H1 (cell line): Measurements from ENCODE around the gene AUH. TPM values are rescaled to one million over a fixed set of nuclear protein-coding genes. Genes with fewer than 3 reads are reported as not detected.

Source experiments
- CTCF ChIA-PET: fragments of 300-600 bp; sonication (Branson Sonifier 250); formaldehyde crosslinking; loops from one replicate; lab custom pipeline; 2021; ENCODE audit not compliant: partially characterized antibody; lab: Charles Lee
- POLR2A ChIA-PET: fragments of 300-600 bp; sonication (Branson Sonifier 250); formaldehyde crosslinking; loops from one replicate; lab custom pipeline; 2021; ENCODE audit warnings: inconsistent platforms; ENCODE audit not compliant: partially characterized antibody; lab: Charles Lee
- DNase-seq, 2 experiments: peaks; one replicate each; pipeline versions ENCODE4 v3.0.0 to v3.0.0-alpha.2; 2010 to 2022; ENCODE audit warnings: low spot score in 2 of 2, low read depth in 1 of 2, mixed read lengths in 1 of 2
- FAIRE-seq: peaks from 2 replicates; lab custom pipeline; 2011; peaks lifted over from hg19 to GRCh38; lab: Jason Lieb, UNC
- H2AFZ ChIP-seq: 2 replicates; pipeline ENCODE4 v1.8.1; 2012; ENCODE audit warnings: low read length, inconsistent platforms
- H2AK5ac ChIP-seq: 2 replicates; pipeline ENCODE4 v1.6.1; 2013; ENCODE audit warnings: low read depth, low read length
- H2BK120ac ChIP-seq: replicated peaks from 2 replicates; pipeline ENCODE3; 2013; ENCODE audit warnings: low read depth, low read length, inconsistent platforms
- H2BK12ac ChIP-seq: 2 replicates; pipeline ENCODE4 v1.6.1; 2013; ENCODE audit warnings: low read depth, low read length
- H2BK15ac ChIP-seq: 2 replicates; pipeline ENCODE4 v1.6.1; 2013; ENCODE audit warnings: low read length
- H2BK20ac ChIP-seq: 2 replicates; pipeline ENCODE4 v1.6.1; 2013; ENCODE audit warnings: low read length
- H2BK5ac ChIP-seq: 2 replicates; pipeline ENCODE4 v1.6.1; 2013; ENCODE audit warnings: low read depth, low read length
- H3K14ac ChIP-seq: 2 replicates; pipeline ENCODE4 v1.6.1; 2013; ENCODE audit warnings: inconsistent platforms; ENCODE audit not compliant: insufficient read length
- H3K18ac ChIP-seq: 2 replicates; pipeline ENCODE4 v1.6.1; 2013; ENCODE audit warnings: low read length; ENCODE audit errors: extremely low read depth
- H3K23ac ChIP-seq: 2 replicates; pipeline ENCODE4 v1.6.1; 2013; ENCODE audit warnings: inconsistent platforms; ENCODE audit not compliant: insufficient read length
- H3K23me2 ChIP-seq: 2 replicates; pipeline ENCODE4 v1.6.1; 2013; ENCODE audit warnings: low read depth, low read length
- H3K27ac ChIP-seq: 2 replicates; pipeline ENCODE4 v1.6.1; 2011; ENCODE audit warnings: low read depth, low read length, inconsistent platforms
- H3K27me3 ChIP-seq, 4 experiments: replicated peaks in 1 of 4; 1 replicate in 1 of 4; 2 replicates in 3 of 4; pipeline versions ENCODE4 v1.6.1 to v1.8.1; 2011 to 2013; ENCODE audit warnings: low read length in 3 of 4, mild to moderate bottlenecking in 3 of 4, inconsistent platforms in 2 of 4, mixed read lengths in 2 of 4, moderate library complexity in 1 of 4; ENCODE audit not compliant: control insufficient read depth in 3 of 4, insufficient read depth in 3 of 4; ENCODE audit errors: extremely low read depth in 1 of 4
- H3K36me3 ChIP-seq, 4 experiments: 2 replicates each; pipeline versions ENCODE4 v1.6.1 to v1.8.1; 2011 to 2013; ENCODE audit warnings: mild to moderate bottlenecking in 4 of 4, low read length in 3 of 4, moderate library complexity in 2 of 4, control low read depth in 1 of 4, inconsistent platforms in 1 of 4; ENCODE audit not compliant: insufficient read depth in 4 of 4, control insufficient read depth in 2 of 4
- H3K4ac ChIP-seq: replicated peaks from 2 replicates; pipeline ENCODE3; 2013; ENCODE audit warnings: low read length, low read depth, mixed read lengths, inconsistent platforms; ENCODE audit not compliant: insufficient read length
- H3K4me1 ChIP-seq, 4 experiments: replicated peaks in 1 of 4; 1 replicate in 1 of 4; 2 replicates in 3 of 4; pipeline versions ENCODE4 v1.6.1 to v1.8.1; 2011 to 2013; ENCODE audit warnings: low read length in 3 of 4, inconsistent platforms in 2 of 4, mixed read lengths in 1 of 4; ENCODE audit not compliant: insufficient read depth in 4 of 4, control insufficient read depth in 3 of 4
- H3K4me2 ChIP-seq, 2 experiments: 2 replicates each; pipeline versions ENCODE4 v1.6.1 to v1.8.1; 2011 to 2013; ENCODE audit warnings: low read depth in 2 of 2, low read length in 2 of 2, control low read depth in 1 of 2, inconsistent platforms in 1 of 2, mild to moderate bottlenecking in 1 of 2; ENCODE audit not compliant: insufficient read depth in 1 of 2
- H3K4me3 ChIP-seq, 4 experiments: fragments of 200-600, 300-600 bp in 1 of 4; sonication (generic), shearing (Covaris generic), sonication (Bioruptor Twin) in 1 of 4; 2 replicates each; pipeline versions ENCODE4 v1.5.1 to v1.8.1; 2011 to 2016; ENCODE audit warnings: low read length in 4 of 4, low read depth in 3 of 4, control low read depth in 2 of 4, inconsistent platforms in 2 of 4, mild to moderate bottlenecking in 2 of 4, mixed read lengths in 1 of 4, moderate library complexity in 1 of 4; ENCODE audit not compliant: insufficient read depth in 2 of 4; ENCODE audit errors: extremely low read depth in 1 of 4
- H3K56ac ChIP-seq: replicated peaks from 2 replicates; pipeline ENCODE3; 2013; ENCODE audit warnings: low read depth, mild to moderate bottlenecking, mixed read lengths, low read length, inconsistent platforms; ENCODE audit not compliant: insufficient read length
- H3K79me1 ChIP-seq: 2 replicates; pipeline ENCODE4 v1.6.1; 2013; ENCODE audit warnings: low read depth, low read length, control low read depth
- H3K79me2 ChIP-seq, 2 experiments: 2 replicates each; pipeline versions ENCODE4 v1.6.1 to v1.8.1; 2012 to 2013; ENCODE audit warnings: low read length in 2 of 2, mild to moderate bottlenecking in 2 of 2, inconsistent platforms in 1 of 2; ENCODE audit not compliant: insufficient read depth in 2 of 2, control insufficient read depth in 1 of 2
- H3K9ac ChIP-seq, 4 experiments: replicated peaks in 1 of 4; 1 replicate in 1 of 4; 2 replicates in 3 of 4; pipeline versions ENCODE4 v1.6.1 to v1.8.1; 2011 to 2013; ENCODE audit warnings: low read depth in 3 of 4, low read length in 3 of 4, control low read depth in 2 of 4, mild to moderate bottlenecking in 2 of 4, moderate library complexity in 2 of 4, inconsistent platforms in 1 of 4; ENCODE audit errors: extremely low read depth in 1 of 4
- H3K9me3 ChIP-seq, 2 experiments: 2 replicates each; pipeline versions ENCODE4 v1.6.1 to v1.8.1; 2012 to 2013; ENCODE audit warnings: mild to moderate bottlenecking in 2 of 2, moderate library complexity in 2 of 2, control low read depth in 1 of 2, inconsistent platforms in 1 of 2, low read depth in 1 of 2, low read length in 1 of 2, mixed read lengths in 1 of 2; ENCODE audit not compliant: insufficient read depth in 2 of 2
- H4K20me1 ChIP-seq, 2 experiments: replicated peaks in 1 of 2; 2 replicates each; pipeline versions ENCODE3 to v1.8.1; 2011 to 2013; ENCODE audit warnings: inconsistent platforms in 2 of 2, low read length in 2 of 2, mild to moderate bottlenecking in 1 of 2; ENCODE audit not compliant: insufficient read depth in 2 of 2, control insufficient read depth in 1 of 2
- H4K5ac ChIP-seq: 2 replicates; pipeline ENCODE4 v1.6.1; 2013; ENCODE audit warnings: low read length, low read depth, mixed read lengths, inconsistent platforms; ENCODE audit not compliant: insufficient read length
- H4K8ac ChIP-seq: 2 replicates; pipeline ENCODE4 v1.8.0; 2013; ENCODE audit warnings: mild to moderate bottlenecking, moderate library complexity, low read length, inconsistent platforms; ENCODE audit not compliant: insufficient read depth; ENCODE audit errors: extremely low read depth
- H4K91ac ChIP-seq: replicated peaks from 2 replicates; pipeline ENCODE3; 2013; ENCODE audit warnings: low read length, mixed read lengths, inconsistent platforms; ENCODE audit not compliant: insufficient read length
- JUN ChIP-seq: IDR thresholded peaks from 2 replicates; pipeline ENCODE4 v1.6.1; 2011; ENCODE audit warnings: low read depth, mild to moderate bottlenecking, improper control_type of control experiment, low read length
- MAFK ChIP-seq: IDR thresholded peaks from 2 replicates; pipeline ENCODE4 v1.6.1; 2012; ENCODE audit warnings: low read depth, mild to moderate bottlenecking, improper control_type of control experiment, low read length
- POU5F1 ChIP-seq: IDR thresholded peaks from 2 replicates; pipeline ENCODE4 v1.6.1; 2011; ENCODE audit warnings: low read depth, mild to moderate bottlenecking, low read length, moderate library complexity
- SAP30 ChIP-seq: fragments of 300-600 bp; sonication (generic); IDR thresholded peaks from 2 replicates; pipeline ENCODE4 v1.7.1; 2012; ENCODE audit warnings: low read length, moderate library complexity, mild to moderate bottlenecking, inconsistent platforms; ENCODE audit not compliant: insufficient read depth, insufficient replicate concordance
- SIX5 ChIP-seq: IDR thresholded peaks from 2 replicates; pipeline ENCODE4 v1.6.1; 2011; ENCODE audit warnings: mild to moderate bottlenecking, low read depth, low read length
- SP1 ChIP-seq: IDR thresholded peaks from 2 replicates; pipeline ENCODE4 v1.6.1; 2011; ENCODE audit warnings: low read depth, low read length
- TAF1 ChIP-seq: IDR thresholded peaks from 2 replicates; pipeline ENCODE4 v1.6.1; 2011; ENCODE audit warnings: mild to moderate bottlenecking, low read depth, low read length
- WGBS, 2 experiments: shearing (Covaris generic) in 1 of 2; methylation state at CpG; one replicate each; pipeline versions ENCODE4 v1.1.6 to v1.1.7; 2013 to 2015; ENCODE audit warnings: low lambda C conversion rate in 2 of 2, mixed read lengths in 2 of 2, inconsistent platforms in 1 of 2, low coverage in 1 of 2, missing lambda C conversion rate in 1 of 2; ENCODE audit not compliant: insufficient replicate concordance in 2 of 2, insufficient coverage in 1 of 2, insufficient read length in 1 of 2; ENCODE audit errors: extremely low coverage in 1 of 2, missing lambda C conversion rate in 1 of 2; 5-methylcytosine and 5-hydroxymethylcytosine counted together
- polyA plus RNA-seq, 7 experiments: library from polyadenylated mRNA; depleted of rRNA in 3 of 7; stranded (reverse) in 5 of 7; unstranded in 2 of 7; fragments of >200 nt in 5 of 7; fragments of 200-250 nt in 2 of 7; gene quantifications; 1 replicate in 5 of 7; 2 replicates in 1 of 7; 4 replicates in 1 of 7; pipeline versions ENCODE4 v1.2.1 to v1.2.3, GENCODE V29; 2011 to 2013; ENCODE audit warnings: missing spikeins in 2 of 7, mixed read lengths in 2 of 7
- total RNA-seq: library from RNA; stranded (reverse); fragmentation: NEBNext Ultra II Directional; extraction: Animal tissue kit (Norgen Biotek cat#: 25700); gene quantifications from 2 replicates; pipeline ENCODE4 v1.2.1, GENCODE V29; 2021

Gene AUH
- total and polyA plus RNA-seq, 2 of the 8 experiments (the other 6 are each of a cell fraction or from before 2014, with no cell fraction given) = 5.8 to 21.9 TPM

DNA sequence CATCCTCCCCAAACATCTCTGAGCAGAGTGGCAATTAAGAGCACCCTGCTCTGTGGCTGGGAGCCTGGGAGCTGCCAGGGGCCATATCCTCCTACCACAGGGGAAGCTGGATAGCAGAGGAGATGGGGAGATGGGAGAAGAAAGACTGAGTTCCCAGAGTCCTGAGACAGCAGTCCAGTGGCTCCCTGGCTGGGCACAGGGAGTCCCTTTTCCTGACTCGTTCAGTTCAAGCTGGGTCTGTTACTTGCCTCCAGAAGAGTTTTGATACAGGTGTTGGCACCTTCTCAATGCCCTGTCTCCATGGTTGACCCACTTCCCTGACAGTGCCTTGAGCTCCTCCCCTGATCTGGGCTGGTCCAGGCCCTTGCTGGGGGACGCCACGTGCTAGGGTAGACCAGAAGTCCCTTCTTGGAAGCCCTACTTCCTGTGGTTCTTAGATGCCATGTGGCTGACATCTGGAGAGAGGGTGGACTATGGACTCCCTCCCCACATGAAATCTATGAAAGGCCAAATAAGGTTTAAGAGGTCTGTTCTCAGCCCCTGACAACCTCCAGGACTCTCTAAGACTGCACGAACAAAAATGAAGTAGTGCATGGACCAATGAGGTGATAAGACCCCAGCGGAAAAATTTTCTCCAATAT lies 166.2 kb downstream of the AUH start:
- no peak overlapping the region for H3K4ac ChIP-seq
- no peaks in the 10 kb centered on the region for H3K79me2 ChIP-seq
- TF ChIP-seq SAP30 (no peak), SP1 (no peak), TAF1 (no peak), MAFK (no peak), POU5F1 (no peak), SIX5 (no peak), JUN (no peak)

More for the DNA sequence above, 166.2 kb downstream of the AUH start:
- no peak overlapping the region for H2AK5ac ChIP-seq
- H3K9ac ChIP-seq = no peak overlapping the region
- no peak overlapping the region for H2BK12ac ChIP-seq
- H3K27me3 ChIP-seq = peaks cover 2 to 28% (median 22%) of the 10 kb centered on the region in 4 experiments
- H3K4me2 ChIP-seq = no peak overlapping the region
- ChIA-PET POLR2A (no interaction called here), CTCF (interaction anchor here (0.9 kb wide), 1 partner anchor 231 kb away, joined by 4 read pairs; no protein-coding TSS in a partner anchor)
- H3K23ac ChIP-seq = no peak overlapping the region
- no peak overlapping the region for H2BK20ac ChIP-seq
- no peak overlapping the region for H4K5ac ChIP-seq
- H3K79me1 ChIP-seq = no peaks in the 10 kb centered on the region
- no peak overlapping the region for H3K56ac ChIP-seq
- no peak for FAIRE-seq
- no peak overlapping the region for H3K27ac ChIP-seq
- no peaks in the 10 kb centered on the region for H3K36me3 ChIP-seq
- H3K4me1 ChIP-seq = peaks cover 0 to 3% (median 0%) of the 10 kb centered on the region in 4 experiments; a peak in 3 of 7 replicates
- no peak overlapping the region; the same call in 1 of the 2 replicates for H2BK15ac ChIP-seq
- H4K91ac ChIP-seq = no peak overlapping the region
- H3K14ac ChIP-seq = no peak overlapping the region
- peaks cover 10% of the 10 kb centered on the region; the same call in 1 of the 2 replicates for H3K23me2 ChIP-seq
- no peak overlapping the region for H3K18ac ChIP-seq
- peaks cover 0 to 7% of the 10 kb centered on the region in 2 experiments; a peak in 1 of 4 replicates for H3K9me3 ChIP-seq
- H2BK5ac ChIP-seq = no peak overlapping the region
- no peak overlapping the region for H3K4me3 ChIP-seq
- no peak overlapping the region for H2AFZ ChIP-seq
- DNase-seq = peak in 1 of 2 experiments; percentile 38
- no peak overlapping the region for H2BK120ac ChIP-seq
- no peaks in the 10 kb centered on the region for H4K20me1 ChIP-seq
- H4K8ac ChIP-seq = no peak overlapping the region
- WGBS, 2 experiments = 98% methylated on average over 5 of the region's 5 CpGs; no CpG with 5 or more reads in 1 of the 2 experiments
